Naive thymus-derived CD8-positive, alpha-beta T cell (primary cell): ENCODE results near the gene HS2ST1. TPM values are rescaled to one million over a fixed set of nuclear protein-coding genes. Genes with fewer than 3 reads are reported as not detected.
A peak's percentile ranks its signal among the peaks of the same experiment; 100 is the strongest.

Experiments
- ATAC-seq, 2 donors: fragments of 150-1000 bp; cut with Tn5 transposase in 1 of 2; sonication (Bioruptor Pico), chemical (Tn5 transposase) in 1 of 2; 1 replicate in 1 of 2; 2 replicates in 1 of 2; pipeline ENCODE4 v1.10.0; 2021; ENCODE audit warnings: mild to moderate bottlenecking in 2 of 2, moderate library complexity in 2 of 2
- POLR2A ChIA-PET: fragments of 350-600 bp; sonication (Branson Sonifier 250); formaldehyde crosslinking; loops from one replicate; lab custom pipeline; 2021; ENCODE audit warnings: antibody characterized with exemption; lab: Charles Lee
- DNase-seq, 10 donors: peaks; one replicate each; pipeline versions ENCODE4 v3.0.0 to v3.0.0-alpha.2; 2020 to 2022
- H3K27ac Mint-ChIP-seq, 10 donors: one replicate each; pipeline ENCODE4 v1.8.0; 2020 to 2022; ENCODE audit warnings: mild to moderate bottlenecking in 10 of 10, mixed read lengths in 10 of 10, moderate library complexity in 4 of 10, inconsistent platforms in 1 of 10
- H3K27me3 Mint-ChIP-seq, 5 donors: one replicate each; pipeline ENCODE4 v1.8.0; 2021 to 2022; ENCODE audit warnings: mixed read lengths in 5 of 5
- H3K36me3 Mint-ChIP-seq, 3 donors: one replicate each; pipeline ENCODE4 v1.8.0; 2020 to 2022; ENCODE audit warnings: mixed read lengths in 3 of 3, mild to moderate bottlenecking in 2 of 3, inconsistent platforms in 1 of 3
- H3K4me1 Mint-ChIP-seq, 4 donors: one replicate each; pipeline ENCODE4 v1.8.0; 2021 to 2022; ENCODE audit warnings: mixed read lengths in 4 of 4
- H3K4me3 Mint-ChIP-seq, 10 donors: one replicate each; pipeline ENCODE4 v1.8.0; 2020 to 2022; ENCODE audit warnings: mild to moderate bottlenecking in 10 of 10, mixed read lengths in 10 of 10, moderate library complexity in 6 of 10, inconsistent platforms in 1 of 10
- H3K9me3 Mint-ChIP-seq, 9 donors: one replicate each; pipeline ENCODE4 v1.8.0; 2020 to 2022; ENCODE audit warnings: mixed read lengths in 9 of 9, mild to moderate bottlenecking in 3 of 9, inconsistent platforms in 1 of 9, moderate library complexity in 1 of 9
- polyA plus RNA-seq, 3 donors: library from polyadenylated mRNA; unstranded; fragments of 300-500 nt; fragmentation: Illumina TruSeq; gene quantifications; one replicate each; pipeline ENCODE4 v1.2.3, GENCODE V29; 2021
- total RNA-seq, 8 experiments: library from RNA in 2 of 8; stranded (reverse) in 2 of 8; gene quantifications; one replicate each; pipeline ENCODE4 v1.2.3 and lab custom pipeline; 2021 to 2026

HS2ST1 gene
- total and polyA plus RNA-seq, 5 experiments from 2014 or later: 7.1 to 14.4 (median 10.6) TPM

GRCh38 chr1:87108814-87109411, 194.5 kb downstream of the HS2ST1 start:
- Mint-ChIP-seq H3K4me1 (no peaks in the 10 kb centered on the region), H3K27ac (no peak overlapping the region), H3K4me3 (no peak overlapping the region), H3K36me3 (peaks cover 0 to 11% (median 10%) of the 10 kb centered on the region in 3 donors), H3K27me3 (no peaks in the 10 kb centered on the region), H3K9me3 (no peaks in the 10 kb centered on the region)
- DNase-seq (no peak), ATAC-seq (no peak)
- POLR2A ChIA-PET: no interaction called here

GRCh38 chr1:87111659-87112371, 197.4 kb downstream of the HS2ST1 start:
- H3K36me3 Mint-ChIP-seq: peaks cover 0 to 3% (median 0%) of the 10 kb centered on the region in 3 donors
- no peaks in the 10 kb centered on the region for H3K9me3 Mint-ChIP-seq
- POLR2A ChIA-PET: no interaction called here
- no peaks in the 10 kb centered on the region for H3K4me1 Mint-ChIP-seq
- no peaks in the 10 kb centered on the region for H3K27me3 Mint-ChIP-seq
- no peak overlapping the region for H3K27ac Mint-ChIP-seq
- DNase-seq (no peak), ATAC-seq (no peak)
- H3K4me3 Mint-ChIP-seq: no peak overlapping the region

GRCh38 chr1:87113313-87113712, 198.9 kb downstream of the HS2ST1 start:
- ATAC-seq (no peak), DNase-seq (no peak)
- Mint-ChIP-seq H3K4me1 (no peaks in the 10 kb centered on the region), H3K27ac (no peak overlapping the region), H3K27me3 (no peaks in the 10 kb centered on the region), H3K9me3 (no peaks in the 10 kb centered on the region), H3K36me3 (peaks cover 0 to 1% (median 0%) of the 10 kb centered on the region in 3 donors), H3K4me3 (no peak overlapping the region)
- POLR2A ChIA-PET: no interaction called here

GRCh38 chr1:87115317-87115890, 201.0 kb downstream of the HS2ST1 start:
- H3K4me1 Mint-ChIP-seq: no peaks in the 10 kb centered on the region
- H3K9me3 Mint-ChIP-seq: no peaks in the 10 kb centered on the region
- DNase-seq (no peak), ATAC-seq (no peak)
- no peak overlapping the region for H3K4me3 Mint-ChIP-seq
- POLR2A ChIA-PET: no interaction called here
- peak overlapping the region in 1 of 10 donors; percentile 60 for H3K27ac Mint-ChIP-seq
- H3K27me3 Mint-ChIP-seq: no peaks in the 10 kb centered on the region
- no peaks in the 10 kb centered on the region for H3K36me3 Mint-ChIP-seq

GRCh38 chr1:87115891-87116290, 201.5 kb downstream of the HS2ST1 start:
- H3K36me3 Mint-ChIP-seq: no peaks in the 10 kb centered on the region
- H3K4me3 Mint-ChIP-seq: no peak overlapping the region
- H3K4me1 Mint-ChIP-seq: peaks cover 0 to 2% (median 0%) of the 10 kb centered on the region in 4 donors
- no peak overlapping the region for H3K27ac Mint-ChIP-seq
- POLR2A ChIA-PET: no interaction called here
- no peak for ATAC-seq
- no peak for DNase-seq
- H3K9me3 Mint-ChIP-seq: no peaks in the 10 kb centered on the region
- peaks cover 0 to 2% (median 0%) of the 10 kb centered on the region in 5 donors for H3K27me3 Mint-ChIP-seq

GRCh38 chr1:87117761-87118368, 203.4 kb downstream of the HS2ST1 start:
- no peak for ATAC-seq
- H3K4me1 Mint-ChIP-seq: peaks cover 0 to 3% (median 0%) of the 10 kb centered on the region in 4 donors

GRCh38 chr1:87119541-87120140, 205.2 kb downstream of the HS2ST1 start:
- H3K4me3 Mint-ChIP-seq: no peak overlapping the region
- H3K36me3 Mint-ChIP-seq: no peaks in the 10 kb centered on the region
- no peak overlapping the region for H3K27ac Mint-ChIP-seq
- no peak for ATAC-seq
- H3K9me3 Mint-ChIP-seq: no peaks in the 10 kb centered on the region
- H3K4me1 Mint-ChIP-seq: peaks cover 0 to 3% (median 0%) of the 10 kb centered on the region in 4 donors
- POLR2A ChIA-PET: no interaction called here
- H3K27me3 Mint-ChIP-seq: peaks cover 0 to 10% (median 0%) of the 10 kb centered on the region in 5 donors
- DNase-seq: no peak

More at GRCh38 chr1:87117761-87118368, 203.4 kb downstream of the HS2ST1 start:
- DNase-seq: no peak
- POLR2A ChIA-PET: no interaction called here
- Mint-ChIP-seq H3K4me3 (no peak overlapping the region), H3K36me3 (no peaks in the 10 kb centered on the region), H3K27me3 (peaks cover 0 to 4% (median 0%) of the 10 kb centered on the region in 5 donors), H3K27ac (no peak overlapping the region), H3K9me3 (no peaks in the 10 kb centered on the region)

GRCh38 chr1:87120779-87121178, 206.3 kb downstream of the HS2ST1 start:
- POLR2A ChIA-PET: no interaction called here
- no peak overlapping the region for H3K4me3 Mint-ChIP-seq
- H3K9me3 Mint-ChIP-seq: no peaks in the 10 kb centered on the region
- DNase-seq (no peak), ATAC-seq (no peak)
- H3K4me1 Mint-ChIP-seq: peaks cover 0 to 3% (median 0%) of the 10 kb centered on the region in 4 donors
- no peaks in the 10 kb centered on the region for H3K36me3 Mint-ChIP-seq
- H3K27ac Mint-ChIP-seq: no peak overlapping the region
- H3K27me3 Mint-ChIP-seq: peaks cover 0 to 10% (median 0%) of the 10 kb centered on the region in 5 donors

- DNase-seq (no peak), ATAC-seq (no peak)
- H3K27me3 Mint-ChIP-seq: peaks cover 0 to 13% (median under 1%) of the 10 kb centered on the region in 5 donors
- peaks cover 0 to 3% (median 0%) of the 10 kb centered on the region in 4 donors for H3K4me1 Mint-ChIP-seq
- no peaks in the 10 kb centered on the region for H3K36me3 Mint-ChIP-seq
- H3K27ac Mint-ChIP-seq: no peak overlapping the region
- no peaks in the 10 kb centered on the region for H3K9me3 Mint-ChIP-seq
- POLR2A ChIA-PET: no interaction called here
- H3K4me3 Mint-ChIP-seq: no peak overlapping the region
Observed at GRCh38 chr1:87121711-87122163, 207.3 kb downstream of the HS2ST1 start.

GRCh38 chr1:87122243-87122642, 207.8 kb downstream of the HS2ST1 start:
- ATAC-seq: no peak
- no peak for DNase-seq
- Mint-ChIP-seq H3K36me3 (no peaks in the 10 kb centered on the region), H3K4me3 (no peak overlapping the region), H3K27me3 (peaks cover 0 to 15% (median 2%) of the 10 kb centered on the region in 5 donors), H3K4me1 (peaks cover 0 to 3% (median 0%) of the 10 kb centered on the region in 4 donors), H3K9me3 (no peaks in the 10 kb centered on the region), H3K27ac (no peak overlapping the region)
- POLR2A ChIA-PET: no interaction called here

GRCh38 chr1:87123610-87124009, 209.2 kb downstream of the HS2ST1 start:
- Mint-ChIP-seq H3K4me3 (no peak overlapping the region), H3K27me3 (peaks cover 0 to 23% (median 8%) of the 10 kb centered on the region in 5 donors), H3K9me3 (no peaks in the 10 kb centered on the region), H3K27ac (no peak overlapping the region), H3K4me1 (peaks cover 0 to 3% (median 0%) of the 10 kb centered on the region in 4 donors), H3K36me3 (no peaks in the 10 kb centered on the region)
- POLR2A ChIA-PET: no interaction called here
- no peak for ATAC-seq
- no peak for DNase-seq

GRCh38 chr1:87126886-87127505, 212.6 kb downstream of the HS2ST1 start:
- POLR2A ChIA-PET: no interaction called here
- ATAC-seq: no peak
- Mint-ChIP-seq H3K4me3 (no peak overlapping the region), H3K27ac (peak overlapping the region in 1 of 10 donors; percentile 33), H3K9me3 (no peaks in the 10 kb centered on the region), H3K4me1 (peaks cover 4 to 7% (median 5%) of the 10 kb centered on the region in 4 donors), H3K36me3 (no peaks in the 10 kb centered on the region), H3K27me3 (peaks cover 9 to 51% (median 27%) of the 10 kb centered on the region in 5 donors)
- no peak for DNase-seq
